Activated CD4-positive, alpha-beta T cell treated with anti-CD3 and anti-CD28 coated beads, Interleukin-2, amount 10 ng/mL, durations not matched to agents 7 days and 5 days (primary cell): ENCODE results near the gene NXNL1. TPM values are rescaled to one million over a fixed set of nuclear protein-coding genes. Genes with fewer than 3 reads are reported as not detected.

Experiments
- CTCF ChIA-PET: fragments of 350-600 bp; sonication (Branson Sonifier 250); formaldehyde crosslinking; loops from one replicate; lab custom pipeline; 2021; ENCODE audit warnings: antibody characterized with exemption; lab: Charles Lee
- POLR2A ChIA-PET: fragments of 350-600 bp; sonication (Branson Sonifier 250); formaldehyde crosslinking; loops from one replicate; lab custom pipeline; 2021; ENCODE audit warnings: antibody characterized with exemption; lab: Charles Lee
- DNase-seq: peaks from one replicate; pipeline ENCODE4 v3.0.0-alpha.2; 2020
- H3K27ac Mint-ChIP-seq: one replicate; pipeline ENCODE4 v1.8.0; 2021; ENCODE audit warnings: mild to moderate bottlenecking, moderate library complexity, mixed read lengths
- H3K27me3 Mint-ChIP-seq: one replicate; pipeline ENCODE4 v1.8.0; 2021; ENCODE audit warnings: mixed read lengths
- H3K36me3 Mint-ChIP-seq: one replicate; pipeline ENCODE4 v1.8.0; 2021; ENCODE audit warnings: low read depth, mixed read lengths
- H3K4me1 Mint-ChIP-seq: one replicate; pipeline ENCODE4 v1.8.0; 2021; ENCODE audit warnings: mixed read lengths
- H3K4me3 Mint-ChIP-seq: one replicate; pipeline ENCODE4 v1.8.0; 2021; ENCODE audit warnings: mild to moderate bottlenecking, moderate library complexity, mixed read lengths
- H3K9me3 Mint-ChIP-seq: one replicate; pipeline ENCODE4 v1.8.0; 2021; ENCODE audit warnings: mixed read lengths
- total RNA-seq, 2 experiments: library from RNA; stranded (reverse); gene quantifications; one replicate each; pipeline ENCODE4 v1.2.3, GENCODE V29; 2021

Gene NXNL1
- total RNA-seq, 2 experiments from 2014 or later, result not detected

DNA sequence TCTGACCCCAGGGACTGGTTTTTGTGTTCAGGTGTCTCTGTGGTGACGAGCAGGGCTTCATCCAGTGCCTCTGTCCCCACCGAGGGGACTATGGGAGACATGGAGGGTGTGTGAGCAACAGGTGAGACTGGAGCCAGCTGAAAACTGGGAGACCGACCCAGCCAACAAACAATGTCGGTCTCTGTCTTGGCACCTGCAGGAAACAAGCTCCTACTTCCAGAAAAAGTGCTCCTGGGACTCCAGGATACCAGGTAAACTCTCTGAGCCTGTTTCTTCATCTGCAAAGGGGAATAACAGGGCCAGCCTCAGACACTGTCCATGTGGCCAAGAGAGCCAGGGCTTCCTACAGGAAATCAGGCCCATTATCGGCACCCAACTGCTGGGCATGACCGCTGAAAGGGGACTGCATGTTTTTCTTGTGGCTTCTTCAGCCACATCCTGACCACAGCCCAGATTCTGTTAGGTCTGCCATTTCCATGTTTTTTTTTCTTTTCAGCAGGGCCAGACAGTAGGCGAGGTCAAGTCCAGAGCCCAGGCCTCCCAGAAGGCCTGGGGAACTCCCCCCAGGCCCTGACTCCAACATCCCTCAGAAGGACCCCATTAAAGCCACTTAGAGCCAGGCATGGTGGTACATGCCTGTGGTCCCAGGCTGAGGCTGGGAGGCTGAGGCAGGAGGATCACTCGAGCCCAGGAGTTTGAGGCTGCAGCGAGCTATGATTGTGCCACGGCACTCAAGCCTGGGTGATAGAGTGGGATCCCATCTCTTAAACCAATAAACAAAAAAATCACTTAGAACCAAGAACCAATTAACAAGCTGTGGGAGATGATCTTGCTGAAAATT, 54.5 kb downstream of the NXNL1 start:
- no peaks in the 10 kb centered on the region for H3K27me3 Mint-ChIP-seq
- CTCF ChIA-PET, result interaction anchor here (0.7 to 1.4 kb wide), 8 partner anchors 9 to 453 kb away, joined by 3 to 4 read pairs (median 3); partner anchors contain the start of genes MRPL34, MVB12A and RPL18A
- no peaks in the 10 kb centered on the region for H3K9me3 Mint-ChIP-seq
- peaks cover 35% of the 10 kb centered on the region for H3K36me3 Mint-ChIP-seq
- H3K4me1 Mint-ChIP-seq, result peaks cover 42% of the 10 kb centered on the region
- POLR2A ChIA-PET, result interaction anchor here (0.5 to 2.7 kb wide), 3 partner anchors 13 to 114 kb away, joined by 3 to 14 read pairs (median 3); partner anchors contain the start of gene MVB12A
- peak; percentile 44 for DNase-seq
- H3K27ac Mint-ChIP-seq, result peak overlapping the region; percentile 95
- peak overlapping the region; percentile 96 for H3K4me3 Mint-ChIP-seq

Other genes with a start within 250 kb of the NXNL1 start
- gene USE1, start 245.6 kb downstream of the NXNL1 start, total RNA-seq, result 10 to 100 TPM; 23.3 to 24.7 TPM
- gene OCEL1, start 234.7 kb downstream of the NXNL1 start, total RNA-seq, result 10 to 100 TPM; 19.6 to 23.1 TPM
- 1 to 10 TPM; 3.6 to 3.8 TPM for gene NR2F6, start 215.0 kb downstream of the NXNL1 start, total RNA-seq
- under 1 TPM in 1 of 2 experiments, not detected in 1; 0.27 TPM for gene USHBP1, start 196.2 kb downstream of the NXNL1 start, total RNA-seq
- gene BABAM1, start 193.5 kb downstream of the NXNL1 start, total RNA-seq, result 100 to 1,000 TPM; 111 to 113 TPM
- gene ANKLE1, start 179.0 kb downstream of the NXNL1 start, total RNA-seq, result 1 to 10 TPM; 1.7 to 1.9 TPM
- gene ABHD8, start 157.5 kb downstream of the NXNL1 start, total RNA-seq, result 10 to 100 TPM in 1 of 2 experiments, 1 to 10 TPM in 1; 9.3 to 10.1 TPM
- 10 to 100 TPM; 79.5 to 80.8 TPM for gene MRPL34, start 155.1 kb downstream of the NXNL1 start, total RNA-seq
- gene DDA1, start 151.4 kb downstream of the NXNL1 start, total RNA-seq, result 10 to 100 TPM; 39.5 to 45.3 TPM
- gene ANO8, start 126.1 kb downstream of the NXNL1 start, total RNA-seq, result 10 to 100 TPM; 16.4 to 17.5 TPM
- 10 to 100 TPM; 30.9 to 41.3 TPM for gene GTPBP3, start 123.4 kb downstream of the NXNL1 start, total RNA-seq
- gene PLVAP, start 83.6 kb downstream of the NXNL1 start, total RNA-seq, result not detected
- 1 to 10 TPM; 3.7 to 4.2 TPM for gene CCDC194, start 66.7 kb downstream of the NXNL1 start, total RNA-seq
- gene BST2, start 55.3 kb downstream of the NXNL1 start, total RNA-seq, result 100 to 1,000 TPM; 192 to 198 TPM
- 10 to 100 TPM; 33.5 to 44.5 TPM for gene MVB12A, start 40.9 kb downstream of the NXNL1 start, total RNA-seq
- not detected for gene TMEM221, start 12.3 kb downstream of the NXNL1 start, total RNA-seq
- 1 to 10 TPM; 2.1 to 2.8 TPM for gene SLC27A1, start 9.6 kb upstream of the NXNL1 start, total RNA-seq
- 10 to 100 TPM; 81.8 to 93.0 TPM for gene PGLS, start 50.7 kb upstream of the NXNL1 start, total RNA-seq
- 10 to 100 TPM; 55.4 to 62.0 TPM for gene COLGALT1, start 94.7 kb upstream of the NXNL1 start, total RNA-seq
- under 1 TPM; 0.02 to 0.04 TPM for gene UNC13A, start 227.4 kb upstream of the NXNL1 start, total RNA-seq